Smooth muscle cell (in vitro differentiated cells): ENCODE results near the gene CHRNA9. TPM values are rescaled to one million over a fixed set of nuclear protein-coding genes. Genes with fewer than 3 reads are reported as not detected.

Experiments used
- DNase-seq: peaks from one replicate; lab custom pipeline; 2025; ENCODE audit not compliant: unreplicated experiment; lab: John Stamatoyannopoulos, UW
- H2AFZ ChIP-seq: fragments of 200-600 bp; sonication (generic); 2 replicates; pipeline ENCODE4 v1.6.0; 2016; ENCODE audit warnings: antibody characterized with exemption, low read depth, mild to moderate bottlenecking
- H3F3A ChIP-seq: fragments of 200-600 bp; sonication (generic); 2 replicates; pipeline ENCODE4 v1.6.0; 2017; ENCODE audit warnings: antibody characterized with exemption, low read depth
- H3K27ac ChIP-seq: fragments of 200-600 bp; sonication (generic); 2 replicates; pipeline ENCODE4 v1.5.1; 2016; ENCODE audit warnings: low read depth, mild to moderate bottlenecking
- H3K27me3 ChIP-seq: fragments of 200-600 bp; sonication (generic); 2 replicates; pipeline ENCODE4 v1.6.1; 2016; ENCODE audit warnings: low read depth, mild to moderate bottlenecking
- H3K36me3 ChIP-seq: fragments of 200-600 bp; sonication (generic); 2 replicates; pipeline ENCODE4 v1.5.1; 2016; ENCODE audit warnings: low read depth
- H3K4me1 ChIP-seq: fragments of 200-600 bp; sonication (generic); 2 replicates; pipeline ENCODE4 v1.5.1; 2016; ENCODE audit warnings: low read depth
- H3K4me2 ChIP-seq: fragments of 200-600 bp; sonication (generic); 2 replicates; pipeline ENCODE4 v1.6.0; 2016; ENCODE audit warnings: mild to moderate bottlenecking
- H3K4me3 ChIP-seq: fragments of 200-600 bp; sonication (generic); 2 replicates; pipeline ENCODE4 v1.5.1; 2016; ENCODE audit warnings: mild to moderate bottlenecking
- H3K79me2 ChIP-seq: fragments of 200-600 bp; sonication (generic); 2 replicates; pipeline ENCODE4 v1.6.0; 2016; ENCODE audit warnings: low read depth, mild to moderate bottlenecking
- H3K9ac ChIP-seq: fragments of 200-600 bp; sonication (generic); 2 replicates; pipeline ENCODE4 v1.6.0; 2016; ENCODE audit warnings: low read depth
- H3K9me3 ChIP-seq: fragments of 200-600 bp; sonication (generic); replicated peaks from 2 replicates; pipeline ENCODE4 v1.5.1; 2016; ENCODE audit warnings: low read depth
- H4K20me1 ChIP-seq: fragments of 200-600 bp; sonication (generic); 2 replicates; pipeline ENCODE4 v1.6.0; 2016; ENCODE audit warnings: low read depth
- WGBS: methylation state at CpG from one replicate; pipeline ENCODE4 v1.1.7; 2016; ENCODE audit warnings: low lambda C conversion rate; 5-methylcytosine and 5-hydroxymethylcytosine counted together
- polyA plus RNA-seq: library from polyadenylated mRNA; unstranded; fragments of >200 nt; fragmentation: Nextera tagmentation; extraction: Ambion mirVana; gene quantifications from 2 replicates; pipeline ENCODE4 v1.2.1, GENCODE V29; 2016
- total RNA-seq: library from RNA; depleted of rRNA; stranded (reverse); fragments of >200 nt; gene quantifications from 2 replicates; pipeline ENCODE4 v1.2.3, GENCODE V29; 2014
- TF ChIP-seq, protein P1 (sequence below): fragments of 200-600 bp; sonication (generic); IDR thresholded peaks from 2 replicates; pipeline ENCODE4 v1.5.1; 2017; ENCODE audit warnings: borderline replicate concordance, mild to moderate bottlenecking, antibody characterized with exemption; ENCODE audit not compliant: insufficient read depth, poor library complexity, severe bottlenecking

CHRNA9 gene
- total and polyA plus RNA-seq, 2 experiments from 2014 or later, result 2.4 to 15.8 TPM

GRCh38 chr4:40301603-40302002, 33.5 kb upstream of the CHRNA9 start:
- no peak overlapping the region for H2AFZ ChIP-seq
- no peak for DNase-seq
- no peaks in the 10 kb centered on the region for H3K79me2 ChIP-seq
- no peak overlapping the region for H3K4me2 ChIP-seq
- H3K9me3 ChIP-seq, result no peaks in the 10 kb centered on the region
- H3K36me3 ChIP-seq, result no peaks in the 10 kb centered on the region
- H3K4me1 ChIP-seq, result no peaks in the 10 kb centered on the region
- no peak overlapping the region for H3K4me3 ChIP-seq
- H3K27ac ChIP-seq, result no peak overlapping the region
- no peak overlapping the region for H3K9ac ChIP-seq
- 91% methylated on average over 7 of the region's 7 CpGs for WGBS
- TF ChIP-seq, protein P1, sequence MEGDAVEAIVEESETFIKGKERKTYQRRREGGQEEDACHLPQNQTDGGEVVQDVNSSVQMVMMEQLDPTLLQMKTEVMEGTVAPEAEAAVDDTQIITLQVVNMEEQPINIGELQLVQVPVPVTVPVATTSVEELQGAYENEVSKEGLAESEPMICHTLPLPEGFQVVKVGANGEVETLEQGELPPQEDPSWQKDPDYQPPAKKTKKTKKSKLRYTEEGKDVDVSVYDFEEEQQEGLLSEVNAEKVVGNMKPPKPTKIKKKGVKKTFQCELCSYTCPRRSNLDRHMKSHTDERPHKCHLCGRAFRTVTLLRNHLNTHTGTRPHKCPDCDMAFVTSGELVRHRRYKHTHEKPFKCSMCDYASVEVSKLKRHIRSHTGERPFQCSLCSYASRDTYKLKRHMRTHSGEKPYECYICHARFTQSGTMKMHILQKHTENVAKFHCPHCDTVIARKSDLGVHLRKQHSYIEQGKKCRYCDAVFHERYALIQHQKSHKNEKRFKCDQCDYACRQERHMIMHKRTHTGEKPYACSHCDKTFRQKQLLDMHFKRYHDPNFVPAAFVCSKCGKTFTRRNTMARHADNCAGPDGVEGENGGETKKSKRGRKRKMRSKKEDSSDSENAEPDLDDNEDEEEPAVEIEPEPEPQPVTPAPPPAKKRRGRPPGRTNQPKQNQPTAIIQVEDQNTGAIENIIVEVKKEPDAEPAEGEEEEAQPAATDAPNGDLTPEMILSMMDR, result no peak
- no peaks in the 10 kb centered on the region for H4K20me1 ChIP-seq
- H3F3A ChIP-seq, result no peaks in the 10 kb centered on the region
- no peaks in the 10 kb centered on the region for H3K27me3 ChIP-seq

- WGBS, result 95% methylated on average over 2 of the region's 2 CpGs
Observed at GRCh38 chr4:40303751-40304150, 31.4 kb upstream of the CHRNA9 start.

DNA sequence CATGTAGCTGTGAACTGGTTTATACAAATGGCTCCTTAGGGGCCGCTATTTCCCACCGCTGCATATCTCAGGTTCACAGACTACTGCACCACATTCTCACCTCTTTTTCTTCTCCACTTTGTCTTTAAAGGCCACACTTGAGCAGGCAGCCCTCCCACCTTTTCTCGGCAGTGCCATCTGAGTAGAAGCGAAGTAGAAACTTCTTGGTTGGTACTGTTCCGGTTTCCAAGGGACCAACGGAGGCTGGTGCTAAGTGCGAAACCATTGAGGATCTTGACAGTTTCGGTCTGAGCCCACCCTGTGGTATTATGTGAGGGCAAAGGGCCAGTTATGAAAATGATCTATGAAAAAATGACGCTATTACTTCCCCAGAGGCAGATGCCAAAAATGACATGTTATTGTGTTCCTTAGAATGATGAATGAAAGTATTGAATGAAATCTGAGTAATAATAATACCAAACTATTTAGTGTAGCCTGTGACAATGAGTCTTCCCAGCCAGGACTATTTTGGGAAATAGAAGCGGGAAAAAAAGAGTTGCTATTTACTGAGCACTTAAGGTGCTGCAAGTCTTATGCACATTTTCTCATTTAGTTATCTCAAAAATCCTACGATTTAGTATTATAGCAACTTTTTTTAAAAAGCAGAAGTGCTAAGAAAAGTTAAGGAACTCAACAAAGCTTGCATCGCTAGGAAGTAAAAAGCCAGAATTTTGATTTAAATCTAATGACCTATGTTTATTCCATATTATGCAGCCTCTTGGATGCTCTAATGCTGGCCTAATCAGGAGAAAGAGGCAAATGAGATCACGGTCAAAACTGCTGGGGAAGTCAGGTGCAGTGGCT, 29.6 kb upstream of the CHRNA9 start:
- Histone ChIP-seq H3K9ac (no peak overlapping the region), H3K79me2 (no peaks in the 10 kb centered on the region), H3K36me3 (no peaks in the 10 kb centered on the region), H3K27ac (no peak overlapping the region), H3K4me2 (no peak overlapping the region), H2AFZ (no peak overlapping the region), H3K27me3 (no peaks in the 10 kb centered on the region), H4K20me1 (no peaks in the 10 kb centered on the region), H3F3A (no peaks in the 10 kb centered on the region), H3K4me1 (peaks cover 7% of the 10 kb centered on the region), H3K4me3 (no peak overlapping the region), H3K9me3 (no peaks in the 10 kb centered on the region)
- WGBS, result 92% methylated on average over 13 of the region's 13 CpGs
- DNase-seq, result no peak
- TF ChIP-seq, protein P1, result no peak

More at GRCh38 chr4:40303751-40304150, 31.4 kb upstream of the CHRNA9 start:
- no peak overlapping the region for H3K27ac ChIP-seq
- H3K4me3 ChIP-seq, result no peak overlapping the region
- DNase-seq, result no peak
- no peak overlapping the region for H3K4me2 ChIP-seq
- H3K27me3 ChIP-seq, result no peaks in the 10 kb centered on the region
- no peaks in the 10 kb centered on the region for H3K79me2 ChIP-seq
- TF ChIP-seq, protein P1, result no peak
- H3K9me3 ChIP-seq, result no peaks in the 10 kb centered on the region
- no peak overlapping the region for H3K9ac ChIP-seq
- H3F3A ChIP-seq, result no peaks in the 10 kb centered on the region
- peaks cover 7% of the 10 kb centered on the region for H3K4me1 ChIP-seq
- H3K36me3 ChIP-seq, result no peaks in the 10 kb centered on the region
- H2AFZ ChIP-seq, result no peak overlapping the region
- no peaks in the 10 kb centered on the region for H4K20me1 ChIP-seq

DNA sequence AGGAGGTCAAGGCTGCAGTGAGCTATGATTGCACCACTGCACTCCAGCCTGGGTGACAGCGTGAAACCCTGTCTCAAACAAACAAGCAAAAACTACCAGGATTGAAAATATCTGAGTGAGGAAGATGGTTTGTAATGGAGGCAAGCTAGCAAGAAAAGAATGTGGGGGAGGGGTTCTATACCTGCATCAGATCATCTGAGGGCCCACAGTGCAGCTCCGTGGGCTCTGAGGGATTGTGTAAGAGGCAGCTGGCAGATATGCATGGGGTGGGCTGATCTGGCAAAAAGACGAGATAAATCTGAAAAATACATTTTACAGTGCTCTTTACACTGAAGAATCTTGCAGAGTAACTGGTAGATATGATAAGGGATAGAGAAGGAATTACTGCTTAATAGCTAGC, 28.9 kb upstream of the CHRNA9 start:
- H3K9me3 ChIP-seq, result no peaks in the 10 kb centered on the region
- no peaks in the 10 kb centered on the region for H3K36me3 ChIP-seq
- no peak overlapping the region for H3K4me3 ChIP-seq
- H3K27me3 ChIP-seq, result no peaks in the 10 kb centered on the region
- no peak overlapping the region for H3K27ac ChIP-seq
- no peak overlapping the region for H3K4me2 ChIP-seq
- no peak for DNase-seq
- no peaks in the 10 kb centered on the region for H3F3A ChIP-seq
- H3K79me2 ChIP-seq, result no peaks in the 10 kb centered on the region
- TF ChIP-seq, protein P1, result no peak
- WGBS, result 47% methylated on average over 3 of the region's 3 CpGs
- H2AFZ ChIP-seq, result no peak overlapping the region
- peaks cover 7% of the 10 kb centered on the region for H3K4me1 ChIP-seq
- no peak overlapping the region for H3K9ac ChIP-seq
- H4K20me1 ChIP-seq, result no peaks in the 10 kb centered on the region
